ENCODE results near the gene F13A1.

DNA sequence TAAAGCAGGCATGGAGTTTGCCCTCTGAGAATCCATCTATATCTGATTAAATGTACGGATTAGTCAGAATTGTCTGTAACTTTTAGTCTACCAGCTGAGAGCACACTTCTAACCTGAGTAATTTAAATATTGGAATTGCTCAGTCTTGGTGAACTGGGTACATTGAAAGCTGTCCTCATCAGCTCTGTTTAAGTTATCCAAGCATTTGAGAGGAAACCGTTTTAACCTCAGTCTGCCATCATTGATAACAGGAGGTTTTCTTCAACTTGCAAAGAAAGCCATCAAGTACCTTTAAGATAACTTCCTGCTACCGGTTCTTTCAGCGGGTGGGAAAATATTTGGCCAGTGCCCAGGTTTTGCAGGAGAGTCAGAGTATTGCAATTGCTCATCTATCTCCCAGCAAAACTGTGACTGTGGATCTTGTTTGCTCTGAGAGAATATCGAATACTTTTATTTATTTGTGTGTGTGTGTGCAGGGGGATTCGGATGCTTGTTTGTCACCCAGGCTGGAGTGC lies 31.1 kb upstream of the F13A1 start:
- TF ChIP-seq, protein P1, sequence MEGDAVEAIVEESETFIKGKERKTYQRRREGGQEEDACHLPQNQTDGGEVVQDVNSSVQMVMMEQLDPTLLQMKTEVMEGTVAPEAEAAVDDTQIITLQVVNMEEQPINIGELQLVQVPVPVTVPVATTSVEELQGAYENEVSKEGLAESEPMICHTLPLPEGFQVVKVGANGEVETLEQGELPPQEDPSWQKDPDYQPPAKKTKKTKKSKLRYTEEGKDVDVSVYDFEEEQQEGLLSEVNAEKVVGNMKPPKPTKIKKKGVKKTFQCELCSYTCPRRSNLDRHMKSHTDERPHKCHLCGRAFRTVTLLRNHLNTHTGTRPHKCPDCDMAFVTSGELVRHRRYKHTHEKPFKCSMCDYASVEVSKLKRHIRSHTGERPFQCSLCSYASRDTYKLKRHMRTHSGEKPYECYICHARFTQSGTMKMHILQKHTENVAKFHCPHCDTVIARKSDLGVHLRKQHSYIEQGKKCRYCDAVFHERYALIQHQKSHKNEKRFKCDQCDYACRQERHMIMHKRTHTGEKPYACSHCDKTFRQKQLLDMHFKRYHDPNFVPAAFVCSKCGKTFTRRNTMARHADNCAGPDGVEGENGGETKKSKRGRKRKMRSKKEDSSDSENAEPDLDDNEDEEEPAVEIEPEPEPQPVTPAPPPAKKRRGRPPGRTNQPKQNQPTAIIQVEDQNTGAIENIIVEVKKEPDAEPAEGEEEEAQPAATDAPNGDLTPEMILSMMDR (IDR thresholded peaks at IDR 0.05), result no peak
- TF ChIP-seq POLR2A (IDR thresholded peaks at IDR 0.05) (no peak), POLR2AphosphoS5 (IDR thresholded peaks at IDR 0.05; ENCODE audit: insufficient read depth in 1 of 2, low read depth in 1 of 2) (no peak)

All from vagina (tissue), 2 donors.